HG03342 (cell line): Measurements from ENCODE around the gene ZXDB.
"Not testable (repeated sequence)": the region's sequence is repeated elsewhere in the genome, so short reads cannot be mapped to it uniquely, and the experiment has no call there.

Source experiments
- ATAC-seq: cut with Tn5 transposase; IDR thresholded peaks from one replicate; pipeline ENCODE4 v1.9.1; 2021; ENCODE audit warnings: mild to moderate bottlenecking, moderate library complexity; ENCODE audit not compliant: unreplicated experiment

Gene ZXDB

GRCh38 chrX:57591284-57592159 is at the start of gene ZXDB:
ZXDB (plus strand) TSS chrX:57592011; CDS start chrX:57592049, 38 bp downstream.
- peak; percentile 46 for ATAC-seq

- no peak for ATAC-seq
Observed at GRCh38 chrX:57565198-57565597, 26.6 kb upstream of the ZXDB start.

GRCh38 chrX:57573754-57574153 is 18.1 kb upstream of the ZXDB start:
- peak; percentile 86 for ATAC-seq

- not testable (repeated sequence) for ATAC-seq
Observed at GRCh38 chrX:57582948-57583347, 8.9 kb upstream of the ZXDB start.

- no peak for ATAC-seq
Observed at GRCh38 chrX:57583477-57583876, 8.3 kb upstream of the ZXDB start.

- ATAC-seq, result no peak
Observed at GRCh38 chrX:57586360-57586759, 5.5 kb upstream of the ZXDB start.

GRCh38 chrX:57587062-57587461 is 4.7 kb upstream of the ZXDB start:
- no peak for ATAC-seq

GRCh38 chrX:57587607-57588006 is 4.2 kb upstream of the ZXDB start:
- peak; percentile 31 for ATAC-seq

- peak; percentile 70 for ATAC-seq
Observed at GRCh38 chrX:57592160-57592893, 516 bp downstream of the ZXDB start.

- ATAC-seq, result peak; percentile 54
Observed at GRCh38 chrX:57592894-57593215, 1.0 kb downstream of the ZXDB start.

- no peak for ATAC-seq
Observed at GRCh38 chrX:57595381-57595811, 3.6 kb downstream of the ZXDB start.

GRCh38 chrX:57596109-57596508 is 4.3 kb downstream of the ZXDB start:
- ATAC-seq, result no peak

GRCh38 chrX:57596516-57596915 is 4.7 kb downstream of the ZXDB start:
- no peak for ATAC-seq

GRCh38 chrX:57607295-57608187 is 15.7 kb downstream of the ZXDB start:
- no peak for ATAC-seq

- ATAC-seq, result not testable (repeated sequence)
Observed at GRCh38 chrX:57613351-57613750, 21.5 kb downstream of the ZXDB start.

GRCh38 chrX:57629438-57629837 is 37.6 kb downstream of the ZXDB start:
- not testable (repeated sequence) for ATAC-seq

- no peak for ATAC-seq
Observed at GRCh38 chrX:57640674-57641016, 48.8 kb downstream of the ZXDB start.

GRCh38 chrX:57641338-57641737 is 49.5 kb downstream of the ZXDB start:
- no peak for ATAC-seq

GRCh38 chrX:57643698-57644097 is 51.9 kb downstream of the ZXDB start:
- no peak for ATAC-seq

- no peak for ATAC-seq
Observed at GRCh38 chrX:57647020-57647419, 55.2 kb downstream of the ZXDB start.
